ENCODE measurements around the gene NATD1. TPM values are rescaled to one million over a fixed set of nuclear protein-coding genes. Genes with fewer than 3 reads are reported as not detected.

NATD1 gene
- total RNA-seq, 1 experiment from 2014 or later: 7.3 TPM

DNA sequence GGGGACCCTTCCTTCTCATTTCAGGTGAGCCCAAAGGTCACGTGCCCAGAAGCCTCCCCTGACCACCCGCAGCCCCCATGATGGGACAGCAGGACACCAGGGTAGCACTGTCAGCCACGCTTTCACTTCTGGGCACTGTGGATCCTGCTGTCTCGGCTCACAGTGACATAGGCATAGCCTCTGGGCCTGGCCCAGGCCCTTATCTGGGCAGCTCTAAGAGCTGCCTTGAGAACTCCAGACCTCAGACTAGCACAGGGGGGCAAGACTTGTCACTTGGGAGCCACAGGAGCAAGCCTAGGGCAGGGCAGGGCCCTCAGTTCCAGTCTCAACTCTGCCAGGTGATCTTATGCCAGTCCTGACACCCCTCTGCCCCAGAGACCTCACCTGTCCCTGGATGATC, 4.7 kb downstream of the NATD1 start:
- TF ChIP-seq, protein P1, sequence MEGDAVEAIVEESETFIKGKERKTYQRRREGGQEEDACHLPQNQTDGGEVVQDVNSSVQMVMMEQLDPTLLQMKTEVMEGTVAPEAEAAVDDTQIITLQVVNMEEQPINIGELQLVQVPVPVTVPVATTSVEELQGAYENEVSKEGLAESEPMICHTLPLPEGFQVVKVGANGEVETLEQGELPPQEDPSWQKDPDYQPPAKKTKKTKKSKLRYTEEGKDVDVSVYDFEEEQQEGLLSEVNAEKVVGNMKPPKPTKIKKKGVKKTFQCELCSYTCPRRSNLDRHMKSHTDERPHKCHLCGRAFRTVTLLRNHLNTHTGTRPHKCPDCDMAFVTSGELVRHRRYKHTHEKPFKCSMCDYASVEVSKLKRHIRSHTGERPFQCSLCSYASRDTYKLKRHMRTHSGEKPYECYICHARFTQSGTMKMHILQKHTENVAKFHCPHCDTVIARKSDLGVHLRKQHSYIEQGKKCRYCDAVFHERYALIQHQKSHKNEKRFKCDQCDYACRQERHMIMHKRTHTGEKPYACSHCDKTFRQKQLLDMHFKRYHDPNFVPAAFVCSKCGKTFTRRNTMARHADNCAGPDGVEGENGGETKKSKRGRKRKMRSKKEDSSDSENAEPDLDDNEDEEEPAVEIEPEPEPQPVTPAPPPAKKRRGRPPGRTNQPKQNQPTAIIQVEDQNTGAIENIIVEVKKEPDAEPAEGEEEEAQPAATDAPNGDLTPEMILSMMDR (conservative IDR thresholded peaks at IDR 0.05): no peak

More for the DNA sequence above, 4.7 kb downstream of the NATD1 start:
- Histone ChIP-seq H3K18ac (ENCODE audit: insufficient read length, low read depth, low read length) (no peak overlapping the region), H4K20me1 (ENCODE audit: control insufficient read depth, insufficient read depth, insufficient read length) (no peaks in the 10 kb centered on the region), H2AFZ (ENCODE audit: low read length) (no peak overlapping the region), H3K56ac (ENCODE audit: insufficient read length, low read depth, low read length) (no peak overlapping the region), H3K14ac (ENCODE audit: insufficient read depth, low read length) (no peak overlapping the region), H2BK15ac (ENCODE audit: low read depth, low read length) (no peak overlapping the region), H3K23me2 (ENCODE audit: insufficient read length, low read depth, low read length, poor library complexity, severe bottlenecking) (peaks cover 1% of the 10 kb centered on the region), H3K4me1 (ENCODE audit: insufficient read depth, low read length) (no peaks in the 10 kb centered on the region), H2BK120ac (ENCODE audit: low read depth, low read length, poor library complexity, severe bottlenecking) (no peak overlapping the region), H4K91ac (ENCODE audit: insufficient read length, low read depth, low read length) (no peak overlapping the region), H3K27ac (ENCODE audit: insufficient read length, low read depth, low read length) (no peak overlapping the region), H2BK12ac (ENCODE audit: insufficient read length, low read depth, low read length) (no peak overlapping the region), H3T11ph (ENCODE audit: low read length) (no peak overlapping the region), H3K79me2 (ENCODE audit: insufficient read depth, low read length) (no peaks in the 10 kb centered on the region), H3K79me1 (ENCODE audit: insufficient read depth, low read depth, low read length, poor library complexity, severe bottlenecking) (no peaks in the 10 kb centered on the region), H4K5ac (ENCODE audit: insufficient read length, low read depth, low read length) (no peak overlapping the region), H3K4ac (ENCODE audit: low read depth, low read length) (no peak overlapping the region), H2BK20ac (ENCODE audit: low read depth, low read length, poor library complexity, severe bottlenecking) (no peak overlapping the region), H2BK5ac (ENCODE audit: insufficient read length, low read length) (no peak overlapping the region), H3K23ac (ENCODE audit: insufficient read length, low read depth, low read length) (no peak overlapping the region), H3K9me3 (ENCODE audit: control insufficient read depth, low read depth, low read length) (no peaks in the 10 kb centered on the region), H2AK5ac (ENCODE audit: insufficient read length, low read length) (no peak overlapping the region), H3K27me3 (ENCODE audit: insufficient read depth, low read length) (no peaks in the 10 kb centered on the region; the same call in 1 of the 2 replicates), H3K9ac (ENCODE audit: extremely low read depth, insufficient read length, low read length) (no peak overlapping the region), H3K4me2 (ENCODE audit: insufficient read depth, insufficient read length, low read length) (no peak overlapping the region), H4K8ac (replicated peaks; ENCODE audit: insufficient read length, low read depth, low read length) (no peak overlapping the region)
- no CpG with 5 or more reads among the region's 4 CpGs for WGBS (ENCODE audit: extremely low coverage, insufficient read length, low lambda C conversion rate)
- Mint-ChIP-seq H3K4me3 (no peak overlapping the region), H3K27ac (peak overlapping the region in 1 of 3 experiments; percentile 49; a peak in 1 of 7 replicates), H3K36me3 (ENCODE audit: insufficient read depth in 1 of 3, low read depth in 3 of 3) (no peaks in the 10 kb centered on the region), H3K4me1 (peaks cover 10 to 24% of the 10 kb centered on the region in 2 experiments), H3K9me3 (no peaks in the 10 kb centered on the region), H3K27me3 (ENCODE audit: low read depth) (peaks cover 11% of the 10 kb centered on the region)
- no peak for DNase-seq
